ENCODE measurements around the gene CSK. TPM values are rescaled to one million over a fixed set of nuclear protein-coding genes. Genes with fewer than 3 reads are reported as not detected.

The CSK gene
- polyA plus RNA-seq, 2 of the 4 experiments (the other 2 are of a cell fraction), result 17.8 to 63.0 TPM

GRCh38 chr15:74769463-74770025, 12.3 kb upstream of the CSK start:
- H3K4me1 ChIP-seq, result peaks cover 7% of the 10 kb centered on the region; the same call in 2 of the 3 replicates
- no peak overlapping the region for H3K27ac ChIP-seq
- no peak overlapping the region for H3K4me2 ChIP-seq
- no peaks in the 10 kb centered on the region for H3K9me3 ChIP-seq
- 25% methylated on average over 7 of the region's 7 CpGs for WGBS (ENCODE audit: missing lambda C conversion rate)
- ATAC-seq (0 out of 6 replicates have a peak, but pooled peaks of 1 of the 2 experiments have one; percentile 11), DNase-seq (ENCODE audit: low read depth in 1 of 2, low spot score in 1 of 2) (no peak), FAIRE-seq (no peak)
- POLR2A ChIA-PET, result no interaction called here
- CTCF ChIA-PET, result interaction anchor here (0.5 to 65.6 kb wide), 45 partner anchors 10 to 600 kb away, joined by 3 to 1908 read pairs (median 5); partner anchors contain the start of genes CLK3, CPLX3, CSK and CYP11A1
- TF ChIP-seq ZFP36 (IDR thresholded peaks at IDR 0.05; ENCODE audit: borderline replicate concordance, partially characterized antibody) (no peak), PHF8 (IDR thresholded peaks at IDR 0.05; ENCODE audit: borderline replicate concordance, low read depth) (no peak), CBX8 (IDR thresholded peaks at IDR 0.05) (no peak), CBX2 (IDR thresholded peaks at IDR 0.05; ENCODE audit: borderline replicate concordance, low read depth) (no peak), RARB (CRISPR knock-in tag; IDR thresholded peaks at IDR 0.05) (no peak), ZNF302 (CRISPR knock-in tag; IDR thresholded peaks at IDR 0.05) (no peak), E2F6 (IDR thresholded peaks at IDR 0.05; ENCODE audit: borderline replicate concordance, low read depth) (no peak), JUNB (IDR thresholded peaks at IDR 0.05) (no peak), FOSL2 (IDR thresholded peaks at IDR 0.05) (no peak), FOSL2 (CRISPR knock-in tag; IDR thresholded peaks at IDR 0.05) (no peak)
- H3K4me3 ChIP-seq, result no peak overlapping the region

GRCh38 chr15:74770211-74770903, 11.5 kb upstream of the CSK start:
- no peak; a peak in 1 of 6 replicates for ATAC-seq
- CTCF ChIA-PET, result interaction anchor here (0.5 to 65.6 kb wide), 55 partner anchors 10 to 543 kb away, joined by 3 to 1908 read pairs (median 4); partner anchors contain the start of genes COX5A, CPLX3, CSK and CYP1A2
- H3K9me3 ChIP-seq, result no peaks in the 10 kb centered on the region
- no peak for TF ChIP-seq SREBF2 (IDR thresholded peaks at IDR 0.05)
- FAIRE-seq, result no peak
- peaks cover 7% of the 10 kb centered on the region; the same call in 2 of the 3 replicates for H3K4me1 ChIP-seq
- H3K4me3 ChIP-seq, result no peak overlapping the region
- H3K4me2 ChIP-seq, result peak overlapping the region; percentile 39; the same call in 1 of the 3 replicates
- POLR2A ChIA-PET, result interaction anchor here (1.0 kb wide), 1 partner anchor 11 kb away, joined by 3 read pairs; the partner anchor contains the start of gene CSK
- DNase-seq (ENCODE audit: low read depth in 1 of 2, low spot score in 1 of 2), result no peak
- no peak overlapping the region for H3K27ac ChIP-seq
- WGBS (ENCODE audit: missing lambda C conversion rate), result 46% methylated on average over 4 of the region's 4 CpGs

GRCh38 chr15:74773329-74773728, 8.6 kb upstream of the CSK start:
- POLR2A ChIA-PET, result no interaction called here
- Histone ChIP-seq H3K27ac (no peak overlapping the region), H3K4me1 (peaks cover 4% of the 10 kb centered on the region; the same call in 2 of the 3 replicates), H3K9me3 (no peaks in the 10 kb centered on the region), H3K4me3 (no peak overlapping the region), H3K4me2 (no peak overlapping the region)
- FAIRE-seq (no peak), ATAC-seq (no peak), DNase-seq (ENCODE audit: low read depth in 1 of 2, low spot score in 1 of 2) (no peak)
- 82% methylated on average over 5 of the region's 5 CpGs for WGBS (ENCODE audit: missing lambda C conversion rate)
- no peak for TF ChIP-seq POLR2A (IDR thresholded peaks at IDR 0.05; ENCODE audit: low read length)
- TF ChIP-seq HOXB5 (CRISPR knock-in tag; IDR thresholded peaks at IDR 0.05), result no peak
- CTCF ChIA-PET, result interaction anchor here (0.8 to 65.6 kb wide), 7 partner anchors 7 to 215 kb away, joined by 4 to 1908 read pairs (median 107); partner anchors contain the start of genes CPLX3, CSK, LMAN1L and ULK3

- Histone ChIP-seq H3K27ac (no peak overlapping the region), H3K4me3 (no peak overlapping the region), H3K9me3 (no peaks in the 10 kb centered on the region), H3K4me2 (no peak overlapping the region), H3K4me1 (no peaks in the 10 kb centered on the region)
- WGBS (ENCODE audit: missing lambda C conversion rate), result 48% methylated on average over 5 of the region's 5 CpGs
- TF ChIP-seq CEBPB (IDR thresholded peaks at IDR 0.05) (peak; percentile 71 to 75; a peak in 3 of 4 replicates), EHF (CRISPR knock-in tag; IDR thresholded peaks at IDR 0.05) (no peak)
- FAIRE-seq, result no peak
- no peak for DNase-seq (ENCODE audit: low read depth in 1 of 2, low spot score in 1 of 2)
- CTCF ChIA-PET, result interaction anchor here (0.8 to 65.6 kb wide), 5 partner anchors 7 to 214 kb away, joined by 4 to 1908 read pairs (median 238); partner anchors contain the start of genes CPLX3, CSK, LMAN1L and ULK3
- POLR2A ChIA-PET, result no interaction called here
- ATAC-seq, result no peak
Measured at GRCh38 chr15:74773731-74774252, 8.1 kb upstream of the CSK start.
